CD4-positive, alpha-beta T cell (primary cell): ENCODE data around the gene AOC2. TPM values are rescaled to one million over a fixed set of nuclear protein-coding genes. Genes with fewer than 3 reads are reported as not detected.
"Not testable (repeated sequence)": the region's sequence is repeated elsewhere in the genome, so short reads cannot be mapped to it uniquely, and the experiment has no call there.

ENCODE experiments used
- ATAC-seq: fragments of 200-7000 bp; cut with Tn5 transposase; one replicate; pipeline ENCODE4 v1.10.0; 2022; ENCODE audit warnings: mild to moderate bottlenecking; ENCODE audit not compliant: poor library complexity
- CTCF ChIA-PET: fragments of 350-600 bp; sonication (Branson Sonifier 250); formaldehyde crosslinking; loops from one replicate; lab custom pipeline; 2021; ENCODE audit warnings: antibody characterized with exemption, inconsistent platforms; lab: Charles Lee
- POLR2A ChIA-PET: fragments of 350-600 bp; sonication (Branson Sonifier 250); formaldehyde crosslinking; loops from one replicate; lab custom pipeline; 2021; ENCODE audit warnings: antibody characterized with exemption, inconsistent platforms; lab: Charles Lee
- DNase-seq, 14 experiments: peaks; one replicate each; pipeline ENCODE4 v3.0.0-alpha.2; 2013 to 2020; ENCODE audit warnings: mixed read lengths in 2 of 14
- H3K27ac ChIP-seq, 2 donors: one replicate each; pipeline versions ENCODE4 v1.5.1 to v1.7.0; 2013; ENCODE audit warnings: low read length in 2 of 2, low read depth in 1 of 2, mild to moderate bottlenecking in 1 of 2
- H3K27me3 ChIP-seq, 2 experiments: 1 replicate in 1 of 2; 2 replicates in 1 of 2; pipeline versions ENCODE4 v1.6.1 to v1.7.0; 2013; ENCODE audit warnings: low read length in 2 of 2, control low read depth in 1 of 2, mild to moderate bottlenecking in 1 of 2, moderate library complexity in 1 of 2; ENCODE audit not compliant: insufficient read depth in 2 of 2, control insufficient read depth in 1 of 2
- H3K36me3 ChIP-seq: one replicate; pipeline ENCODE4 v1.6.1; 2013; ENCODE audit warnings: low read length, control low read depth; ENCODE audit not compliant: insufficient read depth
- H3K4me1 ChIP-seq: one replicate; pipeline ENCODE4 v1.6.1; 2013; ENCODE audit warnings: low read length, control low read depth; ENCODE audit not compliant: insufficient read depth
- H3K4me3 ChIP-seq: one replicate; pipeline ENCODE4 v1.5.1; 2013; ENCODE audit warnings: mild to moderate bottlenecking, low read length, moderate library complexity
- H3K9me3 ChIP-seq, 2 experiments: 1 replicate in 1 of 2; 2 replicates in 1 of 2; pipeline versions ENCODE4 v1.6.1 to v1.7.0; 2013; ENCODE audit warnings: low read length in 2 of 2, mild to moderate bottlenecking in 2 of 2, control low read depth in 1 of 2, moderate library complexity in 1 of 2; ENCODE audit not compliant: control insufficient read depth in 1 of 2, insufficient read depth in 1 of 2
- H3K27ac Mint-ChIP-seq: one replicate; pipeline ENCODE4 v1.8.0; 2020; ENCODE audit warnings: mixed read lengths
- H3K27me3 Mint-ChIP-seq: one replicate; pipeline ENCODE4 v1.8.0; 2021; ENCODE audit warnings: mixed read lengths
- H3K36me3 Mint-ChIP-seq: one replicate; pipeline ENCODE4 v1.8.0; 2021; ENCODE audit warnings: low read depth, mixed read lengths
- H3K4me1 Mint-ChIP-seq: one replicate; pipeline ENCODE4 v1.8.0; 2021; ENCODE audit warnings: low read depth, mixed read lengths
- H3K4me3 Mint-ChIP-seq: one replicate; pipeline ENCODE4 v1.8.0; 2020; ENCODE audit warnings: mild to moderate bottlenecking, mixed read lengths
- H3K9me3 Mint-ChIP-seq: one replicate; pipeline ENCODE4 v1.8.0; 2020; ENCODE audit warnings: mixed read lengths
- intact Hi-C, 2 experiments: fragments of 100-400 bp; cut with DNase I in 1 of 2; cut with micrococcal nuclease in 1 of 2; formaldehyde crosslinking; loops; one replicate each; pipeline versions ENCODE4 v1.15.1 to v1.9.0; 2023 to 2025; cut with DNase I, micrococcal nuclease
- total RNA-seq, 174 experiments: library from RNA in 2 of 174; stranded (reverse) in 2 of 174; gene quantifications; one replicate each; pipeline ENCODE4 v1.2.3 and lab custom pipeline; 2021 to 2026
- TF ChIP-seq, protein P1 (sequence below): fragments of 200-600 bp; IDR thresholded peaks from one replicate; pipeline ENCODE4 v1.8.0; 2022; ENCODE audit warnings: antibody characterized with exemption, mild to moderate bottlenecking

Gene AOC2
- total RNA-seq, 2 experiments from 2014 or later, result 2.5 to 2.9 TPM

- intact Hi-C loops, result no loop called here
- Histone ChIP-seq H3K27ac (no peak overlapping the region), H3K4me1 (no peaks in the 10 kb centered on the region), H3K36me3 (no peaks in the 10 kb centered on the region), H3K9me3 (no peaks in the 10 kb centered on the region), H3K27me3 (peaks cover 0 to 2% of the 10 kb centered on the region in 2 experiments), H3K4me3 (no peak overlapping the region)
- no peaks in the 10 kb centered on the region for H3K36me3 Mint-ChIP-seq
- ATAC-seq, result no peak
- no peaks in the 10 kb centered on the region for H3K9me3 Mint-ChIP-seq
- no peak overlapping the region for H3K4me3 Mint-ChIP-seq
- TF ChIP-seq, protein P1, sequence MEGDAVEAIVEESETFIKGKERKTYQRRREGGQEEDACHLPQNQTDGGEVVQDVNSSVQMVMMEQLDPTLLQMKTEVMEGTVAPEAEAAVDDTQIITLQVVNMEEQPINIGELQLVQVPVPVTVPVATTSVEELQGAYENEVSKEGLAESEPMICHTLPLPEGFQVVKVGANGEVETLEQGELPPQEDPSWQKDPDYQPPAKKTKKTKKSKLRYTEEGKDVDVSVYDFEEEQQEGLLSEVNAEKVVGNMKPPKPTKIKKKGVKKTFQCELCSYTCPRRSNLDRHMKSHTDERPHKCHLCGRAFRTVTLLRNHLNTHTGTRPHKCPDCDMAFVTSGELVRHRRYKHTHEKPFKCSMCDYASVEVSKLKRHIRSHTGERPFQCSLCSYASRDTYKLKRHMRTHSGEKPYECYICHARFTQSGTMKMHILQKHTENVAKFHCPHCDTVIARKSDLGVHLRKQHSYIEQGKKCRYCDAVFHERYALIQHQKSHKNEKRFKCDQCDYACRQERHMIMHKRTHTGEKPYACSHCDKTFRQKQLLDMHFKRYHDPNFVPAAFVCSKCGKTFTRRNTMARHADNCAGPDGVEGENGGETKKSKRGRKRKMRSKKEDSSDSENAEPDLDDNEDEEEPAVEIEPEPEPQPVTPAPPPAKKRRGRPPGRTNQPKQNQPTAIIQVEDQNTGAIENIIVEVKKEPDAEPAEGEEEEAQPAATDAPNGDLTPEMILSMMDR, result no peak
- H3K4me1 Mint-ChIP-seq, result no peaks in the 10 kb centered on the region
- POLR2A ChIA-PET, result no interaction called here
- H3K27ac Mint-ChIP-seq, result no peak overlapping the region
- DNase-seq, result no peak
- CTCF ChIA-PET, result no interaction called here
- H3K27me3 Mint-ChIP-seq, result peaks cover 28% of the 10 kb centered on the region
Measured at GRCh38 chr17:42879596-42879985, 35.2 kb downstream of the AOC2 start.

GRCh38 chr17:42880776-42881310 lies 36.5 kb downstream of the AOC2 start:
- no peaks in the 10 kb centered on the region for H3K4me1 Mint-ChIP-seq
- POLR2A ChIA-PET, result no interaction called here
- DNase-seq (no peak), ATAC-seq (no peak)
- no peak overlapping the region for H3K27ac Mint-ChIP-seq
- H3K4me3 Mint-ChIP-seq, result no peak overlapping the region
- TF ChIP-seq, protein P1, result no peak
- H3K27me3 Mint-ChIP-seq, result peaks cover 23% of the 10 kb centered on the region
- intact Hi-C loops, result no loop called here
- Histone ChIP-seq H3K9me3 (no peaks in the 10 kb centered on the region), H3K27me3 (peaks cover 0 to 2% of the 10 kb centered on the region in 2 experiments), H3K4me1 (no peaks in the 10 kb centered on the region), H3K27ac (no peak overlapping the region), H3K36me3 (no peaks in the 10 kb centered on the region), H3K4me3 (no peak overlapping the region)
- H3K36me3 Mint-ChIP-seq, result no peaks in the 10 kb centered on the region
- CTCF ChIA-PET, result no interaction called here
- no peaks in the 10 kb centered on the region for H3K9me3 Mint-ChIP-seq

GRCh38 chr17:42881706-42882105 lies 37.3 kb downstream of the AOC2 start:
- H3K4me3 ChIP-seq, H3K4me1 Mint-ChIP-seq, H3K27ac ChIP-seq, H3K9me3 Mint-ChIP-seq, H3K36me3 ChIP-seq, H3K4me3 Mint-ChIP-seq, H3K4me1 ChIP-seq, H3K27me3 ChIP-seq, H3K27ac Mint-ChIP-seq, H3K36me3 Mint-ChIP-seq, CTCF ChIA-PET, ATAC-seq, H3K9me3 ChIP-seq, intact Hi-C loops, DNase-seq, POLR2A ChIA-PET: not testable (repeated sequence)
- H3K27me3 Mint-ChIP-seq, result peaks cover 29% of the 10 kb centered on the region

GRCh38 chr17:42882166-42882565 lies 37.8 kb downstream of the AOC2 start:
- intact Hi-C loops, result no loop called here
- no peak overlapping the region for H3K4me3 ChIP-seq
- CTCF ChIA-PET, result no interaction called here
- H3K36me3 Mint-ChIP-seq, result no peaks in the 10 kb centered on the region
- H3K27ac ChIP-seq, result no peak overlapping the region
- DNase-seq (no peak), ATAC-seq (no peak)
- no peaks in the 10 kb centered on the region for H3K4me1 ChIP-seq
- no peaks in the 10 kb centered on the region for H3K36me3 ChIP-seq
- H3K27ac Mint-ChIP-seq, result no peak overlapping the region
- POLR2A ChIA-PET, result no interaction called here
- no peak overlapping the region for H3K4me3 Mint-ChIP-seq
- no peaks in the 10 kb centered on the region for H3K9me3 Mint-ChIP-seq
- H3K27me3 ChIP-seq, result peaks cover 0 to 2% of the 10 kb centered on the region in 2 experiments
- TF ChIP-seq, protein P1, result no peak
- H3K4me1 Mint-ChIP-seq, result no peaks in the 10 kb centered on the region
- H3K27me3 Mint-ChIP-seq, result peaks cover 28% of the 10 kb centered on the region
- H3K9me3 ChIP-seq, result no peaks in the 10 kb centered on the region
